NCI-H146 treated with DMSO at 0.1 percent for 48 hours (cell line): ENCODE data around the gene ACVRL1.

Source experiments
- DNase-seq: peaks from one replicate; lab custom pipeline; 2025; ENCODE audit not compliant: unreplicated experiment; lab: John Stamatoyannopoulos, UW

The ACVRL1 gene

DNA sequence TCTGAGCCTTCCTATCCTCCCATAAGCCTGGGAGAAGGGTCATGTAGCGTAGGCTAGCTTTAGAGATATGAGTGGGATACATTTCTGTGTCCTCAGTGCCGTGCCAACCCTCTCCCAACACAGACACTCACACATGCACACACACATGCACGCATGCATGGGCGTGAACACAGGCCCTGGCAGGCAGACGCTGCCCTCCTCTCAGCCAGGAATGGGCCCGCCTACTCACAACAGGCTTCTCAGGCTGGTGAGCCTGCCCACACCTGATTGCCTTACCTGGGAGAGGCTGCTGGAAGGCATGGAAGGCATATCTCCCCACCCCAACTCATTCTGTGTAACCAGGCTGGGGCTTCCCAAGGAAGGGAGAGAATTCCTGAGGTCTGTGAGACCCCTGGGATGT, 31.4 kb downstream of the ACVRL1 start:
- no peak for DNase-seq

DNA sequence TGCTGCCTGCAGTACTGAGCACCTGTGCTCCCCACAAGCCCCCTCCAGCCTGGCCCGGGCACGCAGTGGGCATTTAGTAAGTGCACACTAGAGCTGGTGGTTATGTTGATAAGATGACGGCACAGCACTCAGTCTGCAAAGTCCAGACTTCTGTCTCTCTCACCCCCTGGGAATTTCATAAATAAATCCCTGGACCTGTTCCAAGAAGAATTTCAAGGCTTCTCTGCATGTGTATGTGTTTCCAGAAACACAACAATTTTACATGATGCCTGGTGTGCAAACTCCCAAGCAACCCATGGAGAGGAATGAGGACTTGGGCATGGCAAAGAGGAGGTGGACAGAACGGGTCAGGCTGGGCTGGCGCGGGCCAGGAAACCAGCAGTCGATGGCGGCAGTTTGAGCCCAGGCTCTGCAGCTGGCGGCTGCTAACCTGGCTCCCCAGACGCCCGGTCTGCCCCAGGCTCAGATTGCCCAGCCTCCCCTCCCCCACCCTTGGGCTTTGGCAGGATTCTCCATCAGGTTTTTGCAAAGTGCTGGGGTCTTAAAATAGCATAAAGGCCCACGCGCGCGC, 33.8 kb downstream of the ACVRL1 start:
- peak; percentile 57 for DNase-seq

DNA sequence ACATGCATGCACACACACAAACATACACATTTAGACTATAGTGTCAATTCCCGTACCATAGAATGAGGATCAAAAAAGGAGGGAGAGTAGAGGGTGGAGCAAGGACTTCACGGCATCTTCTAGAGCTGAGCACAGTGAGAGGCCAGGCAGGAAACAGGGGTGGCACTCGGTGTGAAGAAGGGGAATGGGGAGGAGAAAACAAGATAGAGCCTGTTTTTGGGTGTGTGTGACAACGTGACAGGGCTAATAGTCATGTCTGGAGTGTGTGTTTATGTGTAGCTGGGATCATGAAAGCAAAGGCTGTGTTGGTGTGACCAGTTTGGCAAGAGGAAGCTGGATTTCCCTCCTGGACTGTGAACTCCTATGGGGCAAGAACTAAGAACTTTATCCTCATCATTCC, 34.3 kb downstream of the ACVRL1 start:
- DNase-seq: no peak

DNA sequence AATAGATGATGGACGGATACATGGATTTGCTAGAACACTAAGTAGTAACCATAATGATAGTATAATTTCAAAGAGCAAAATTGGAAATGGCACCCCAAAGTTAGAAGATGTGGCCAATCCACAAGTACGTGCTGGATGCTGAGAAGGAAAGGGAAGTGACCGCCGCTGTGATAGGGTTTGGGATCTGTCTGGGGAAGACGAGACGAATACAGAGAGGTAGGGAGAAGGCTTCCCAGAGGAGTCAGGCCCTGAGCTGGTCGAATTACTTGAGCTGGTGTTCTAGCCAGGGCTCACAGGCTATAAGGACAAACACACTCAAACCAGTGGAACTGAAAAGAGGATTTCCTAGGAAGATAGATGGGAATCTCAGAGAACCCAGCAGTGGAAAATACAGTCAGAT, 34.8 kb downstream of the ACVRL1 start:
- no peak for DNase-seq

DNA sequence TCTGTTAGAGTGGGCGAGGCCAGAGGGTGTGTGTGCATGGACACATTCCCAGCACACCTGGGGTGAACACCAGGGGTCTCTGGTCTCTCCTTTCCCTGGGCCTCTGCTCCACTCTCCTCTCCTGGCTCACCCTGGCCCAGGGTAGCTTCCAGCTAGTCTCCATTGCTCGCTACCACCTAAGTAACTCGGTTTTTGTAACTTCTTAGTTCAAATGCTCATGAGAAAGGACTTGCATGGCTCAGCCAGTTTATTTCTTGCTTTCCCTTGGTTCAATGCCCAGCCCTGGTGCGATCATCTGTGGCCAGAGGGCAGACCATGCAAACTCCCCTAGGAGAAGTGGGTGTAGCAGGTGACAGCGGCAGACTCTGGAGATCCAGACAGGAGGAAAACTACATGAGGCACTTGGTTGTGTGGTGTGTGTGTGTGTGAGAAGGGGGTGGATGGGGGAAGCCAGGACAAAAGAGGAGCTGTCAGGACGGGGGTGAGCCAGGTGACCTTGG, 35.2 kb downstream of the ACVRL1 start:
- no peak for DNase-seq

DNA sequence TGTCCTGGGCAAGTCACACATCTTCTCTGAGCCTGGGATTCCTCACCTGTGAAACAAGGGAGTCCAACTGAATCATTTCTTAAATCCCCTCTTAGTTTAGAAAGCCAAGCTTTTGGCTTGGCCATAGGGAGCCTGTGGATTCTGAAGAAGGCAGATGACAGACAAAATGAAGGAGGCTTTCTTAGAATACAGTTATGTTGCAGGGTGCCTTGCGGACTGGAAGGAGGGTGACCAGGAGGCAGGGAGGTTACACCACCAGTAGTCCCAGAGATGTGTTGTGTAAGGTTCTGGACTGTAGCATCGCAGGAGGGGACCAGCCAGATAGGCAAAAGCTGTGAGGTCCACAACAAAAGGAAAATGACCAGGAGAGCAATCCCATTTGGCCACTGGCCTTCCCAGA, 36.0 kb downstream of the ACVRL1 start:
- no peak for DNase-seq

DNA sequence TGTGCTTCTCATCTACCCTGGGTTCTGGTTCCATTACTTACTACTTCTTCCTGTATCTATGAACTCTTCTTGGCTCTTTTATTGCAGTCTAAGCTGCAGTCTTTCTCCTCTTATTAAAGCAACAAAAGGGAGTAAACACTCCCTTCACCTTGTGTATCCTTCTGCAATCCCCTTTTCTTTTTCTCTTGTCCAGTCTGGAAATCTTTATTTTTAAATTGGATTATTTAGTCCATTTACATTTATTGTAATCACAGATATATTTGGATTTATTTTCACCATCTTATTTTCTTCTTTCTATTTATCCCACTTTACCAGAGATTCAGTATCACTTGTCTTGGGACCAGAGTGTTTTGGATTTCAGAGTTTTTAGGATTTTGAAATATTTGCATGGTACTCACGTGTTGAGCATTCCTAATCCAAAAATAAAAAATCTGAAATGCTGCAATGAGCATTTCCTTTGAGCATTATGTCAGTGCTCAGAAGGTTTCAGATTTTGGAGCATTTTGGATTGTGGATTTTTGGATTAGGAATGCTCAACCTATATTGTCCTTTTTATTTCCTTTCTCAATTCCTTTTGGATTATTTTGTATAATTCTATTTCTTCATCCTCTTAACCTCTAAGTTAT, 37.4 kb downstream of the ACVRL1 start:
- DNase-seq: no peak

DNA sequence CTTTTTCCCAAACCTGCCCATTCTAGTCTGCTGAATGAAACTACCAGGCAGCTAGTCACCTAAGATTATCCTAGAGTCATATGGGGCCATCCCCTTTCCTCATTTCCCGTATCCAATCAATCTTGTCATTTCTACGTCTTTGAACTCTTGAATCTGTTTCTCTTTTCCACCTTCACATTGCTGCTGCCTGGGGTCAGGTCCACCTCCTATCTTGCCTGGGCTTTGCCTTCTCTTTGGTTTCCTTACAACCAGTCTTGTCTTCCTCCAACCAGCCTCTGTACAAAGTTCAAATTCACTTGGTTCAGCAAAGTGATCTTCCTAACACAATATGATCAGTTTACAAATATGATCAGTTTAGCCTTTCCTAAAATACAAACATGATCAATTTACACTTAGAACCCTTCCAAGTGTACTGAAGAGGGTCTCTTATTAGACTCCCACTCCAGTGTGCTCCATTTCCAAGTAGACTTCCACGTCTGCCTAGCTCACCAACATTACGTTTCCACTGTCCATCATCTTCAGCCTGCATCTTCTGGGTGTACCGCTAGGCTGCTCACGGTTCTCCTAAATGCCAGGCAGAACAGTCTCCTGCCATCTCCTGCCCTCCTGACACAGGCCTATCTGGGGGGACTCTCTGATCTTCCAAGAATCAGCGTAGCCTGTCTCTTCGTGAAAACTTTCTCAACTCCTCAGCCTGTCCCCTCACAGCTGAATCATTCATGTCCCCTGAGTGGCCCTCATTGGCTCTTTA, 40.1 kb downstream of the ACVRL1 start:
- DNase-seq: no peak

DNA sequence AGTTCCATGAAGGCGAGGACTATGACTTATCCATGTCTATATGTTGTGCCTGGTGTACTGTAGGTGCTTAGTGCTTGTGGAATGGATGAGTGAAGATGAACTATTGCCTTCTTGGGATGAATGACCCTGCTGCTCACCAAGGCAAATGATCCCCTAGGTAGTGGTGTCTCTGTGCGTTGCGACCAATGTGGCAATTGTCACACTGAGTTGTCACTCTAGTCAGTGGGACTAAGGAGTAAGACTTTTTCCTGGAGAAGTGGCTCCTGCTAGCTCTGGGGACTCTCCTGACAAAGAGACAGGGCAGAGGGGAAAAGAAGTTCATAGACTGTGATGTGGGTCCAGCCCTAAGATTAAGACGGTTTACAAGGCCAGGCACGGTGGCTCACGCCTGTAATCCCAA, 40.8 kb downstream of the ACVRL1 start:
- no peak for DNase-seq

DNA sequence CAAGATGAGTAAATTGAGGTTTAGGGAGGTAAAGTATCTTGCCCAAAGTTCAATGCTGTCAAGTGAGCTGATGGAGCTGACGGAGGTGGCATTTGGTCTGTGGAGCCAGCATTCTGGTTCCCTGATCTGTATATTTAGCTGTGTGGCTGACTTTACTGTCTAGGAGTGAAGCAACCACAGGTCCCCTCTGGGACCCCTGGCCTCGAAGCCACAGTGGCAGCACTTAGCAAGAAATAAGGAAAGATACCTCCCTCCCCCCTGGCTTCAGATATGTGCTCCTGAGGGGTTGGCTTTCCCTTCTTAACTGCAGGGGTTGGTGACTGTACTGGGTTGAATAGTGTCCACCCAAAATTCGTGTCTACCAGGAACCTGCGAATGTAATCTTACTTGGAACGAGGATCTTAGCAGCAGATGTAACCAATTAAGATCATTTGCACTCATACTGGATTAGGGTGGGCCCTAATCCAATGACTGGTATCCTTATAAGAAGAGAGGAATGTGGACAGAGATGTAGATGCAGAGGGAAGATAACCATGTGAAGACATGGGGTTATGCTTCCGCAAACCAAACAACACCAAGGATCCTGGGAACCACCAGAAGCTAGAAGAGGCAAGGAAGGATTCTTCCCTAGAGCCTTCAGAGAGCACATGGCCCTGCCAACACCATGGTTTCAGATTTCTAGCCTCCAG, 42.2 kb downstream of the ACVRL1 start:
- DNase-seq: no peak

DNA sequence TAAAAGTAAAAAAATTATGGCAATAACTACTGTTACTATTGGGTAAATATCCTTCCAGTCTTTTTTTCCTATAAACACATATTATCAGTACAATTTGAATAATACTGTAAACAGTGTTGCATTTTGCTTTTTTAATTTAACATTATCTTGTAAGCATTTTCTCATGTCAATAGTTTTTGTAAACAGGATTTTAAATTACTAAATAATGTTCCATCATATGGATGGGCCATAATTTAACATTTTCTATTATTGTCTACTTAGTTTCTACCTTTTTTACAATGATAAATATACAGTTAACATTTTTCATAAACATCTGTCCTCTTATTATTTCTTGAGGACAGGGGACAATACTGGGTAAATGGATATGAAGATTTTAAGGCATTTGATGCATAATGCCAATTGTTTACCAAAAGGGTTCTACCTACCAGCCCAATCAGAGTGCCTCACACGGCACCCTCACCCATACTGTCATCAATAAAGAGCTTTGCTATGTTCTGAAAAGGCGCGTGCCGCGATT, 43.4 kb downstream of the ACVRL1 start:
- DNase-seq: no peak

DNA sequence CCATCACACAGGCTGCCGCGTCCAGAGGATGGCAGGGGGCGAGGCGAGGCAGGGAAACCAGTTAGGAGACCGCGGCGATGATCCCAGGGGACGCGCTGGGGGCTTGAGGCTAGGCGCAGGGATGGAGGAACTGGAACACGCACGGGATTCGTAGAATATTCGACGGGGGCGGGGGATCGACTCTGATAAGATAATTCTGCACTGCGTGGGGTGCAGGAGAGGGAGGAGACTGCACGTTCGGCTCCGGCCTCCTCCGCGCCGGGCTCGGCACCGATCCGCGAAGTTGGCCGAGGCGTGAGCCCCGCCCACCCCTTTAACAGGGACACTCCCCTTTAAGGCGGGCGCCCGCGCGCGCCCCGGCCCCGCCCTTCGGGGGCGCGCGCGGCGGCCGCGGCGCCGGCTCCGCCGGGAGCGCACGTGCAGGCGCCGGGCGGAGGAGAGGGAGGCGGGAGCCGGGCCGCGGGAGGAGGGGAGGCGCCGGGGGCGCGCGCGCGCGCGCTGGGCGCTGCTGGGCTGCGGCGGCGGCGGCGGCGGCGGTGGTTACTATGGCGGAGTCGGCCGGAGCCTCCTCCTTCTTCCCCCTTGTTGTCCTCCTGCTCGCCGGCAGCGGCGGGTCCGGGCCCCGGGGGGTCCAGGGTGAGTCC, 44.0 kb downstream of the ACVRL1 start, which contains the start of gene ACVR1B:
ACVR1B (plus strand) TSS at position 501 of the 644 bp plus-strand sequence; CDS start at position 546, 45 bp downstream.
- peak; percentile 88 for DNase-seq

DNA sequence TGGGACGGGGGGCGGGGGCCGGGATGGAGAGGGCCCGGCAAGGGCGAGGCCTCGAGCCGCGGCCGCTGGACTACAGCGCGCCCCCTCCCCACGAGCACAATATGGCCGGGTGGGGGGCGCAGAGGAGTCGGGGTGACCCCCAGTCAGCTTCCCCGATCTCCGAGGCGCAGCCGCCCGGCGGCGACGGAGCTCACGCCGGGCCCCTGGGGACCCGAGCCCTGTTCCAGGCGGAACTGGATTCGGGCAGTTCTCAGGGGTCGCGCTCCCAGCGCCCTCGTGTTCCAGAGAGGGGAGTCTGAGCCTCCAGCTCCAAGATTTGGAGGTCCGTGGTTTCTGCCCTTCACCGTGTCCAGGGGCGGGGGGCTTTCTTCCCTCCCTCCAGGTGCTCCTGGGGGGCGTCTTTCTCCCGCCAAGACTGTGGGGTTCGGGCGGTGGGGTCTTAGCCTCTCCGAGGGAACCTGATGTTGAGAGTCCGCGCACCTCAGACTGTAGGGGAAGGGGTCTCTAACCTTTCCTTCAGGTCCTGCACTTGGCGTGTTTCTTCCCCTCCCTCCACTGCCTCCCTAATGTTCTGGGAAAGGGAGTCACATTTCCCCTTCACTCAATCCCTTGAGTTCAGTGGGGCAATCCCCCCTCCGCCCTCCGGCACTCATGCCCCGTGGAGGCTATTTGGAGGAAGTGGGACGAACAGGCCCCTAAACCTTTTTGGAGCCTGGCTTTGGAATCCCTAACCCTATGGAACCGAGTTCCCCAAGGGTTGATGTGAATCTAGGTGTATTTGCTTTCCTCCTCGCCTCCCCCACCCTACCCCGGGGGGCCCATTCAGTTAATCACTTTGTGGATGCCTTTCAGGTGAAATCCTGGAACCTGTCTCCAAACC, 44.8 kb downstream of the ACVRL1 start:
- DNase-seq: no peak

DNA sequence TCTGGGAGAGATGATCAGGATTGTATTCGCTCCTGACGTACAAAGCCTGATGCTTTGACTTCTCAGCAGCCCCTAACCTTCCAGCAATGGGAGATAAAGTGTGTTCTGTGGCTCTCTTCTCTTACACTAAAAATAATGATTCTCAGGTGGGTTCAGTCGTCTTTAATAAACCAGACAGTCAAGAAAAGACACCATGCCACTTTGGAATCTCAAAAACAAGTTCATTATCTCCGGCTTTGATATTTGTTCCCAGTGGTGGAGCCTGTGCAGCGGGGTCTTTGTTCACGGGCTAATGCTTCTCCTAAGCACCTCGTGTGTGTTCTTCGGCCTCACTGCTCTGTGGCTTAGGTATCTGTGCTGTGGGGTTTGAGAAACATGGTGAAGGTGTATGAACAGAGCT, 45.8 kb downstream of the ACVRL1 start:
- no peak for DNase-seq

DNA sequence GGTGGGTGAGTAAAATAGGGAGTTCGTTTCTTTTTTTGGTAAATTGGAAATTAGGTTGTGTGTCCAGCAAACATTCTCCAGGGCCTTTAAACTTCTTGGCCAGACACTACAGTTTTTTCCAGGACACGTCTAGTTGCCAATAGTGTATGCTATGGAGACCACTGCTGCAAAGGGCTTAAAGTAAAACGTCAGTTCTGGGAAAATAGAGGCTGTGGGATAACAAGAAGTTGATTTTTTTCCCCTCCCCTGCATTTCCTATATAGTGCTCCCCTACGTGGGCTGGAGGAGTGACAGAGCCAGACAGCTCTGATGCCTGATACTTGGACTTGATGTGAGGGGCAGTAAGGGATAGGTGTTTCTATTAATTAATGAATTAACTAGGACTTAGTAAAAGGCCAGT, 46.6 kb downstream of the ACVRL1 start:
- DNase-seq: no peak

DNA sequence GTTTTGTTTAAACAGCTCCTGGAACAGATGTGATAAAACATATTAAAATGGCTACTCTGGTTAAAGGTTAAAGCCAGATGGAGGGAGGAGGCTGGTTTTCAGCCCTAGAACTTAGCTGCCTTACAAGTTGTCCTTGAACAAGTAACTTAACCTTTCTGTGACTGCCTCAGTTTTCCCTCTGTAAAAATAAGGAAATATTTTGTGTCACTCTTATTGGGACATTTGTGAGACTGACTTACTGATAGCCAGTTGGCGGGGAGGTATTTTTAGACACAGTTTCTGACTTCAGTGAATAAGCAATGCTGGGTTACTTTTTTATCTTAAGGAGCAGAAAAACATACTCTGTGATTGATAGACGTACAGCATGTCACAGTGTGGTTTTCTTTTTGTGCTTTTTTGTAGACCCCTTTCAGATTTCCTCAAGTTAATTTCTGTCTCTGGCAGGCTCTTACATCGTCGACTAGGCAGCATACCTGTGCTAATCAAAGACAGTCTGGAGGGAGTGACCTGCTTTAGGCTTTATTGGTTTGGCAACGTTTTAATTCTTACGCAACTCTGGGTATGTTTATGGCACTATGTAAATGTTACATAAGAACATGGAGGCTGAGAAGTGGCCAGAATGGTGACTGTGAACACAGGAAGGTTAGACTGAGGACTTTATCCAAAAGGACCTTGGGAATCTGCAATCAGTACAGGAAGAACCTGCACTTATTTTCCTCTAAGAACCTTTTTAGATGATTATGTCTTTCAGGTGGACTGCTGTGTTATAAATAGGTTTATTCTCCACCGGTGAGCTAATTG, 47.5 kb downstream of the ACVRL1 start:
- no peak for DNase-seq

DNA sequence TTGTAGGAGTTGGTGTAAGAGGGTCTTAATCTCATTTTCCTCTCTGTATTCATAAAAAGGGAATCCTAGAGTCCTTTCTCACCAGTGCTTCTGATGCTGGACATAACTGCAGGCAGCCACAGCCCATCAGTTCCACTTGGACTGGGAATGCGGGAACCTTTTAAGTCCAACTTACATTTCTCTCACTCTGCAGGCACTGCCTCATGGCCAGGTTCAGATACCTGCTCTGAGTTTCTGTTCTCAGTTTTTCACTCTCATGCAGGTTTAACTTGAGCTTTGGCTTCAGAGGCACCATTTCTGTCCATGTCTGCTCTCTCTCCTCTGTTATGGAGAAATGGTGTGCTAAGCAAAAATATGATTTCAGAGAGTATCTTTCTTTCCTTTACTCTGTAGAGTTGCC, 48.4 kb downstream of the ACVRL1 start:
- no peak for DNase-seq

DNA sequence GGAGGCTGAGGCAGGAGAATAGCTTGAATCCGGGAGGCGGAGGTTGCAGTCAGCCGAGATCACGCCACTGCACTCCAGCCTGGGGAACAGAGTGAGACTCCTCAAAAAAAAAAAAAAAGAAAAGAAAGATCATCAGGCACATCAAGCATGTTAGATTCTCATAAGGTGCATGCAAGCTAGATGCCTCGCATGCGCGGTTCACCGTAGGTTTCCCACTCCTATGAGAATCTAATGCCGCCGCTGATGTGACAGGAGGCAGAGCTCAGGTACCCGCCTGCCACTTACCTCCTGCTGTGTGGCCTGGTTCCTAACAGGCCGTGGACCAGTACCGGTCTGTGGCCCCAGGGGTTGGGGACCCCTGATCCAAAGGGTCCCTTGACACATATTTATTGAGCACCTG, 51.2 kb downstream of the ACVRL1 start:
- DNase-seq: no peak

DNA sequence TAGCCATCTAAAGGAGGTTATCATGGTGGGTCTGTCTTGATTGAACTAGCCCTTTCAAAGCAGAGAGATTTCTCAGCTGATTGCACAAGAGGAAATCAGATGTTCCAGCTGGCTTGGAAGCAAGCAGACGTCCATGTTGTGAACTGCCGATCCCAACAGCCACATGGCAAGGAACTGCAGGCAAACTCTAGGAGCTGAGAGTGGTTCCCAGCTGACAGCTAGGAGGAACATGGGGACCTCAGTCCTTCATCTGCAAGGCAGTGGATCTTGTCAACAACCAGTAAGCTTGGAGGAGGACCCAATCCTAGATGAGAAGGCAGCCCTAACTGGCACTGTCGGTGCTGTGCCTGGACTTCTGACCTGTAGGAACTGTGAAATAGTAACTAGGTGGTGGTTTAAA, 51.9 kb downstream of the ACVRL1 start:
- no peak for DNase-seq
